ENCODE measurements around the gene CELSR1.
"Not testable (repeated sequence)": the region's sequence is repeated elsewhere in the genome, so short reads cannot be mapped to it uniquely, and the experiment has no call there.

- not testable (repeated sequence) for TF ChIP-seq FLYWCH1 (CRISPR knock-in tag; IDR thresholded peaks at IDR 0.05); POLR2A (IDR thresholded peaks at IDR 0.05; ENCODE audit: insufficient read depth in 1 of 2, low read depth in 2 of 2, low read length in 2 of 2); STAT6 (CRISPR knock-in tag; IDR thresholded peaks at IDR 0.05; ENCODE audit: borderline replicate concordance); CTCF (CRISPR knock-in tag; IDR thresholded peaks at IDR 0.05); REST (IDR thresholded peaks at IDR 0.05; ENCODE audit: borderline replicate concordance in 1 of 2, low read depth in 1 of 2, low read length in 2 of 2); JUND (CRISPR knock-in tag; IDR thresholded peaks at IDR 0.05); ZNF121 (CRISPR knock-in tag; IDR thresholded peaks at IDR 0.05); MEIS1 (CRISPR knock-in tag; IDR thresholded peaks at IDR 0.05; ENCODE audit: borderline replicate concordance); ZNF432 (CRISPR knock-in tag; IDR thresholded peaks at IDR 0.05; ENCODE audit: borderline replicate concordance)
- TF ChIP-seq, protein P1, sequence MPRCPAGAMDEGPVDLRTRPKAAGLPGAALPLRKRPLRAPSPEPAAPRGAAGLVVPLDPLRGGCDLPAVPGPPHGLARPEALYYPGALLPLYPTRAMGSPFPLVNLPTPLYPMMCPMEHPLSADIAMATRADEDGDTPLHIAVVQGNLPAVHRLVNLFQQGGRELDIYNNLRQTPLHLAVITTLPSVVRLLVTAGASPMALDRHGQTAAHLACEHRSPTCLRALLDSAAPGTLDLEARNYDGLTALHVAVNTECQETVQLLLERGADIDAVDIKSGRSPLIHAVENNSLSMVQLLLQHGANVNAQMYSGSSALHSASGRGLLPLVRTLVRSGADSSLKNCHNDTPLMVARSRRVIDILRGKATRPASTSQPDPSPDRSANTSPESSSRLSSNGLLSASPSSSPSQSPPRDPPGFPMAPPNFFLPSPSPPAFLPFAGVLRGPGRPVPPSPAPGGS (CRISPR knock-in tag; IDR thresholded peaks at IDR 0.05) = not testable (repeated sequence)
- TF ChIP-seq, protein P2, sequence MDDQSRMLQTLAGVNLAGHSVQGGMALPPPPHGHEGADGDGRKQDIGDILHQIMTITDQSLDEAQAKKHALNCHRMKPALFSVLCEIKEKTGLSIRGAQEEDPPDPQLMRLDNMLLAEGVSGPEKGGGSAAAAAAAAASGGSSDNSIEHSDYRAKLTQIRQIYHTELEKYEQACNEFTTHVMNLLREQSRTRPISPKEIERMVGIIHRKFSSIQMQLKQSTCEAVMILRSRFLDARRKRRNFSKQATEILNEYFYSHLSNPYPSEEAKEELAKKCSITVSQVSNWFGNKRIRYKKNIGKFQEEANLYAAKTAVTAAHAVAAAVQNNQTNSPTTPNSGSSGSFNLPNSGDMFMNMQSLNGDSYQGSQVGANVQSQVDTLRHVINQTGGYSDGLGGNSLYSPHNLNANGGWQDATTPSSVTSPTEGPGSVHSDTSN (CRISPR knock-in tag; IDR thresholded peaks at IDR 0.05; ENCODE audit: borderline replicate concordance) = not testable (repeated sequence)
- TF ChIP-seq, protein P3, sequence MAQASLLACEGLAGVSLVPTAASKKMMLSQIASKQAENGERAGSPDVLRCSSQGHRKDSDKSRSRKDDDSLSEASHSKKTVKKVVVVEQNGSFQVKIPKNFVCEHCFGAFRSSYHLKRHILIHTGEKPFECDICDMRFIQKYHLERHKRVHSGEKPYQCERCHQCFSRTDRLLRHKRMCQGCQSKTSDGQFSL (CRISPR knock-in tag; IDR thresholded peaks at IDR 0.05) = not testable (repeated sequence)
These were observed 224.6 kb downstream of the CELSR1 start for GRCh38 chr22:46312848-46313247.
